Heart right ventricle (tissue), 16 donors: ENCODE data around the gene MGMT. TPM values are rescaled to one million over a fixed set of nuclear protein-coding genes. Genes with fewer than 3 reads are reported as not detected.

Experiments used
- ATAC-seq, 8 donors: fragments of 200-7000 bp; cut with Tn5 transposase; one replicate each; pipeline ENCODE4 v1.9.1; 2020; ENCODE audit warnings: mild to moderate bottlenecking in 8 of 8, moderate library complexity in 8 of 8, moderate number of reproducible peaks in 1 of 8
- DNase-seq, 2 donors: peaks; one replicate each; pipeline ENCODE4 v3.0.0-alpha.2; 2020
- H3K27ac ChIP-seq, 10 donors: fragments of 200-600 bp; sonication (generic) in 2 of 10; one replicate each; pipeline versions ENCODE4 v1.5.0 to v1.8.0; 2020 to 2022; ENCODE audit warnings: mild to moderate bottlenecking in 3 of 10
- H3K27me3 ChIP-seq, 7 donors: fragments of 200-600 bp; one replicate each; pipeline ENCODE4 v1.8.0; 2021 to 2022; ENCODE audit warnings: mild to moderate bottlenecking in 2 of 7
- H3K36me3 ChIP-seq, 9 donors: fragments of 200-600 bp; sonication (generic) in 1 of 9; one replicate each; pipeline versions ENCODE4 v1.5.0 to v1.8.0; 2020 to 2022; ENCODE audit warnings: mild to moderate bottlenecking in 2 of 9
- H3K4me1 ChIP-seq, 9 donors: fragments of 200-600 bp; sonication (generic) in 1 of 9; one replicate each; pipeline versions ENCODE4 v1.5.0 to v1.8.0; 2020 to 2022; ENCODE audit warnings: mild to moderate bottlenecking in 4 of 9
- H3K4me3 ChIP-seq, 10 donors: fragments of 200-600 bp; sonication (generic) in 2 of 10; one replicate each; pipeline versions ENCODE4 v1.5.0 to v1.8.0; 2020 to 2022; ENCODE audit warnings: mild to moderate bottlenecking in 7 of 10, moderate library complexity in 2 of 10
- H3K9me3 ChIP-seq, 11 donors: fragments of 200-600 bp in 10 of 11; sonication (generic) in 2 of 11; one replicate each; pipeline versions ENCODE4 v1.5.0 to v1.8.0; 2013 to 2022; ENCODE audit warnings: mild to moderate bottlenecking in 2 of 11, control low read depth in 1 of 11, moderate library complexity in 1 of 11
- CTCF ChIP-seq, 9 donors: fragments of 200-600 bp; sonication (generic) in 2 of 9; IDR thresholded peaks; one replicate each; pipeline versions ENCODE4 v1.5.0 to v1.8.0; 2021 to 2022; ENCODE audit warnings: antibody characterized with exemption in 9 of 9, mild to moderate bottlenecking in 5 of 9, moderate library complexity in 1 of 9
- WGBS, 2 donors: extraction: QIAGEN DNeasy Blood & Tissue Kit; methylation state at CpG; one replicate each; pipeline ENCODE4 v1.1.7; 2013; ENCODE audit warnings: inconsistent platforms in 1 of 2; 5-methylcytosine and 5-hydroxymethylcytosine counted together
- intact Hi-C, 10 donors: fragments of 100-400 bp; cut with DNase I; formaldehyde crosslinking; loops; one replicate each; pipeline versions ENCODE4 v1.11.1 to v1.14.2; 2022
- polyA plus RNA-seq, 2 donors: library from polyadenylated mRNA; stranded (reverse); fragments of 200-250 nt; gene quantifications; one replicate each; pipeline ENCODE4 v1.2.3, GENCODE V29; 2013
- total RNA-seq, 10 donors: library from RNA; stranded (reverse); fragmentation: NEBNext Ultra II Directional in 3 of 10; extraction: Animal tissue kit (Norgen Biotek cat#: 25700) in 3 of 10; gene quantifications; one replicate each; pipeline versions ENCODE4 v1.2.1 to v1.2.4, GENCODE V29; 2021 to 2023
- donor health status: Arrhythmogenic right ventricular cardiomyopathy.
- donor health status: ischemic (EF 13 %, LVEDD 7.1; RV severe dilation, severe dysfunction).
- donor health status: healthy with polysubstance abuse.
- donor health status: DM: no; HTN: yes; CAD: no.
- donor health status: DM: no; HTN: no; CAD: no.
- donor health status: ischemic (EF 25% LVEDD 6.9; RV normal size, moderate dysfunction).
- donor health status: ischemic (EF 25% LVEDD 5.7; RV mildly dilated, moderate dysfunction).
- donor health status: healthy.
- donor health status: DM: yes; HTN: yes; CAD: no.
- donor health status: Ischemic cardiomyopathy.
- donor health status: ischemic (EF 35%, LVEDD 5.7; RV mildly dilated, moderate dysfunction).
- donor health status: nonischemic (EF 11% LVEDD 7.7; RV severe dilation, severe dysfunction).
- donor health status: DM: yes; HTN: yes; CAD: no.
- donor health status: PGD.
- donor health status: ischemic (EF 29% LVEDD 5.4; RV normal size, mild dysfunction).
- donor health status: nonischemic (EF 23%, LVEDD 6.1; RV moderate dilation, normal function).

MGMT gene
- total and polyA plus RNA-seq, 12 donors: 8.4 to 17.8 (median 12.9) TPM

GRCh38 chr10:129761981-129762956 is 295.2 kb downstream of the MGMT start:
- peaks cover 0 to 31% (median 4%) of the 10 kb centered on the region in 9 donors for H3K36me3 ChIP-seq
- no peaks in the 10 kb centered on the region for H3K27me3 ChIP-seq
- H3K4me1 ChIP-seq: peaks cover 0 to 11% (median 0%) of the 10 kb centered on the region in 9 donors
- intact Hi-C loops: no loop called here
- no peak for TF ChIP-seq CTCF (IDR thresholded peaks at IDR 0.05)
- DNase-seq (no peak), ATAC-seq (no peak)
- H3K4me3 ChIP-seq: no peak overlapping the region
- H3K27ac ChIP-seq: no peak overlapping the region
- WGBS, 2 donors: 81 to 82% methylated on average over 25 of the region's 25 CpGs
- H3K9me3 ChIP-seq: no peaks in the 10 kb centered on the region

- no peaks in the 10 kb centered on the region for H3K27me3 ChIP-seq
- WGBS, 2 donors: 95 to 98% methylated on average over 23 of the region's 23 CpGs
- no peaks in the 10 kb centered on the region for H3K4me1 ChIP-seq
- H3K9me3 ChIP-seq: no peaks in the 10 kb centered on the region
- peaks cover 0 to 43% (median 4%) of the 10 kb centered on the region in 9 donors for H3K36me3 ChIP-seq
- ATAC-seq (no peak), DNase-seq (no peak)
- no peak for TF ChIP-seq CTCF (IDR thresholded peaks at IDR 0.05)
- intact Hi-C loops: no loop called here
- H3K27ac ChIP-seq: no peak overlapping the region
- no peak overlapping the region for H3K4me3 ChIP-seq
Observed at GRCh38 chr10:129764011-129764900, 297.2 kb downstream of the MGMT start.

GRCh38 chr10:129764901-129765663 is 298.0 kb downstream of the MGMT start:
- Histone ChIP-seq H3K36me3 (peaks cover 0 to 44% (median 0%) of the 10 kb centered on the region in 9 donors), H3K27me3 (no peaks in the 10 kb centered on the region), H3K9me3 (no peaks in the 10 kb centered on the region), H3K4me1 (no peaks in the 10 kb centered on the region), H3K27ac (no peak overlapping the region), H3K4me3 (no peak overlapping the region)
- DNase-seq (no peak), ATAC-seq (no peak)
- intact Hi-C loops: no loop called here
- TF ChIP-seq CTCF (IDR thresholded peaks at IDR 0.05): no peak
- 93% methylated on average over 13 of the region's 13 CpGs for WGBS, 2 donors
